ENCODE data around the gene PTPRN2.
"Not testable (repeated sequence)": the region's sequence is repeated elsewhere in the genome, so short reads cannot be mapped to it uniquely, and the experiment has no call there.

The PTPRN2 gene

GRCh38 chr7:158187694-158187994, 400.0 kb downstream of the PTPRN2 start:
- no peak for DNase-seq (ENCODE audit: low spot score)

DNA sequence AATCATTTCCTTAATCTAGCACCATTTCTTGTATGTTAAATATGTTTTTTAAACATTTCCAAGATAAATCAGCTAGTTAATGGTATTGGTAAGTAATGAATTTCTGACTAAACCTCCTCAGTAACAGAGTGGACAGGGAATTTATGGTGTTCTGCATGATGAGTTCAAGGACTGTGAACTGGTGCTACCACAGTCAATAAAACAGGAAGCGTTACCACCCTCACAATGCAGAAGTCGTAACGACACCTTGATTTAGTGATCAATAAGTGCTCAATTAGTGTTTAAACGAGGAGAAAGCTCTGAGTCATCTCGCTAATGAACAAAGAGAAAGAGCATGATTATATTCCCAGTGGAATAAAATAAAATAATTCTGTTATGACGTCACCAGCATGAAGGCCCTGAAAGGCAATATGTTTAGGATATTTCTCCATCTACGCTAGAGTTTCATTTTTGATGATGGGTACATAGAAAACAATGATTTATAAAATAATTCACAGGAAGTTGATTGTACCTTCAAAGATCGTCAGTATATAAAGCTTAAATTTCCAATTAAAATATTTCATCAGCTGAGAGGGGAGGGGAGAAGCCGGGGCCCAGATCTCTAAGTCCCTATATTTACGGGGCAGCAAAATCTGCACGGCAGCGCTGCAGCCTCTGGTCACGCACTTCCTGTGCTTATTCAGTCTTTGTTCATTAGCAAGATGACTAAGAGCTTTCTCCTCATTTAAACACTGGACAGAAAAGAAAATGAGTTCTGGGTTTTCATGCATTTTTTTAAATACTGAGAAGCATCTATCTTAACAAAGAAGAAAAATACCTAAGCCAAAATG, 400.5 kb downstream of the PTPRN2 start:
- DNase-seq (ENCODE audit: low spot score) = no peak

DNA sequence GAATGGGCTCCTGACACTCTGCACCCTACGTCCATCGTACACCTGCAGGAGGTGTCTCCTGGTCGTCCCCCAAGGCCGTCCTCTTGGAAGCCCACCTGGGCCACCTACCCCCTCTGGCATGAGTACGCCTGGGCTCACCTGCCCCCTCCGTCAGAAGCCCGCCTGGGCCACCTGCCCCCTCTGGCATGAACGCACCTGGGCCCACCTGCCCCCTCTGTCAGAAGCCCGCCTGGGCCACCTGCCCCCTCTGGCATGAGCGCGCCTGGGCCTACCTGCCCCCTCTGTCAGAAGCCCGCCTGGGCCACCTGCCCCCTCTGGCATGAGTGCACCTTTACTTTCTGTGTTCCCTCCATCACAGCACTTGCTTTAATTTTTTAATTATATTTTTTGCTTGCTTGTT, 401.2 kb downstream of the PTPRN2 start:
- DNase-seq (ENCODE audit: low spot score) = no peak

- no peak for DNase-seq (ENCODE audit: low spot score)
Measured at GRCh38 chr7:158185653-158186052, 402.0 kb downstream of the PTPRN2 start.

DNA sequence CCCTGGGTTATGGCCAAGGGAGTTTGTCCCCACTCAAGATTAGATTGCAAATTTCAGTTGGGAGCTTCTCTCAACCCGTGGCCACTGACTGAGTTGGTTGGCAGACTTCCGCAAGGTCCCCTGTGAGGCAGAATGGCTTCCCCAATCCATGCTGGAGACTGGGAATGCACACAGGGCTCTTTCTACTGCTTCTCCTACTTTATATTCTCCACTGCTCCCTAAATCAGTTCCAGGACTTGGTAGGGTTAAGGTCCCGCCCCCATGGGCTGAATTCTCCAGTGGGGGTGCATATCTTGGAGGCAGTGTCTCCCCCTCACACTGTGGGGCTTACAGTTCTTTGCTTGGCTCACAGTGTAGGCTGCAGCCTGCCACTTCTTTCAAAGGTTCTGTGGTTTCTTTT, 404.2 kb downstream of the PTPRN2 start:
- DNase-seq (ENCODE audit: low spot score) = no peak

DNA sequence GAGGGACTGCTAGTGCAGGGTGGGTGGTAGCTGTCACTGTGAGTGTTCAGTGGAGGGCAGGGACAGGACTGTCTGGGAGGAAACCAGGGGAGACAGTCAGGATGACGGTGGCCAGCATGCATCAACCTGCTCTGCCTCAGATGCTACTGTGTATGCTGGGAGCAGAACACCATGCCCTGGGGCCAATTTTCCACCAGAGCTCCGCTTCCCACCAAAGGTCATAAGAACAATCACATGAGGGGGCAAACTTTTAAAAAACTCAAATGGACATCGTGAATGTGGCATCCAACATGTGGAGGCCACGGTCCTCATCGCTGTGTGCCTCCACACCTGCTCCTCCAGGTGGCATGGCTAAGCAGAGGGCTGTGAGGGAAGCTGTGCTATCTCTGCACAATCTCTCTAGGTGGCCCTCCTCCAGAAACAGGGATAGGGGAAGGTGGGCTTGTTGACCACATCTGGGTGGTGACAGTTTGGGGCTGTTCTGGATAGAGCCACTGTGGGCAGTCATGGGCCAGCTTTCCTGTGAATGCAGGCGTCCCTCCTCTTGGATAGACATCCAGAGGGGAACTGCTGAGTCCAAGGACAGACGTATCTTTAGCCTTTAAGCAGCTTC, 411.0 kb downstream of the PTPRN2 start:
- DNase-seq (ENCODE audit: low spot score) = no peak

- no peak for DNase-seq (ENCODE audit: low spot score)
Measured at GRCh38 chr7:158175779-158176178, 411.8 kb downstream of the PTPRN2 start.

GRCh38 chr7:158174947-158175346, 412.7 kb downstream of the PTPRN2 start:
- no peak for DNase-seq (ENCODE audit: low spot score)

- DNase-seq (ENCODE audit: low spot score) = no peak
Measured at GRCh38 chr7:158167373-158167772, 420.2 kb downstream of the PTPRN2 start.

GRCh38 chr7:158166386-158167340, 421.0 kb downstream of the PTPRN2 start:
- DNase-seq (ENCODE audit: low spot score) = no peak

GRCh38 chr7:158165711-158166110, 421.9 kb downstream of the PTPRN2 start:
- no peak for DNase-seq (ENCODE audit: low spot score)

GRCh38 chr7:158164101-158165095, 423.2 kb downstream of the PTPRN2 start:
- no peak for DNase-seq (ENCODE audit: low spot score)

GRCh38 chr7:158161194-158161593, 426.4 kb downstream of the PTPRN2 start:
- DNase-seq (ENCODE audit: low spot score) = no peak

DNA sequence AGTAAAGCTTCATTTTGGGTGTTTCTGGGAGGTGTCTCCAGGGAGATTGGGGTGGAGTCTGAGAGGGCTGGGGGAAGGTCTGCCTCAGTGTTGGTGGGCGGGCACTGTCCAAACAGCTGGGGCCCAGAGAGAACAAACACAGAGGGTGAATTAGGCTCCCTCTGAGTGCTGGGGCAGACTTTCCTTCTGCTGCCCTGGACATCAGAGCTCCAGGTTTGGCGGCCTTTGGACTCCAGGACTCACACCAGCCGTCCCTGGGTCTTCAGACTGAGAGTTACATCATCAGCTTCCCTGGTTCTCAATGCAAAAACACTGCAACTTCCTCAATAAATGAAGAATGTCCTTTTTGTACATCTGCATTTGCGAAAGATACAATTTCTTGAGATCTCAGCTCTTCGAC, 427.4 kb downstream of the PTPRN2 start:
- DNase-seq (ENCODE audit: low spot score) = no peak

DNA sequence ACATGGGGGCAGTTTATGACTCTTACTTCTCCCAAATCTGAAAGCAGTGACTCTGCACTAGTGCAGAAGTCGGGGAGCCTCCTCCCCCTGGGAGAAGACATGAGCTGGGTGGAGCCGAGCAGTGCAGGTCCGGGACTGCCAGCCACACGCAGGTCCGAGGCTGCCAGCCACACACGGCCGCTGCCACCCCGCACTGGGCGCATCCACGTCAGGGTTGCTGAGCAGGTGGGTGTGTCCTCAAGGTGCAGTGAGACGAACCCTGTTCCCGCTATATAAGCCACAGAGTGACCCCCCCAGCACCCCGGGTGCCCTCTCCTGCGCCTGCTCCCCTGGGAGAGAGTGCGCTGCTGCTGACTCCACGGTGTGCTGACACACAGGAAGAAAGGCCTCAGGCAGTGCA, 430.2 kb downstream of the PTPRN2 start:
- DNase-seq (ENCODE audit: low spot score) = no peak

- DNase-seq (ENCODE audit: low spot score) = not testable (repeated sequence)
Measured at GRCh38 chr7:158151273-158151672, 436.4 kb downstream of the PTPRN2 start.

DNA sequence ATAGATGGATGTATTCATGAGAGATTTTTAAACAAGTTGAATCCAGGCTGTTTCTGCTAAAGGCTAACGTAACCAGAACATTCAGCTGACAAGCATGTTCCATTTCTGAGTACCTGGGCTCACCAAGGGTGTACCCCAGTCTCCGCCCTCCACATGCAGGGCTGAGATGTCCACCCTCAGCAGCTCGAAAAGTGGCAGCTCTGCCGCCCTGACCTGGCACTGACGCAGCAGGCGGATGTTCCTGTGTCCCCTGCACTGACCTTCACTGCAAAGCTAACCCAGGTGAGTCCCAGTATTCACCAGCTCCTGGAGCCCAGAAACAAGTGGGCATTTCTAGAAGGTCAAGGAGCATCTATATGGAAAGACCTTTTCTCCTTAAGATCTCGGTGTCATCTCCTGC, 437.4 kb downstream of the PTPRN2 start:
- DNase-seq (ENCODE audit: low spot score) = no peak

DNA sequence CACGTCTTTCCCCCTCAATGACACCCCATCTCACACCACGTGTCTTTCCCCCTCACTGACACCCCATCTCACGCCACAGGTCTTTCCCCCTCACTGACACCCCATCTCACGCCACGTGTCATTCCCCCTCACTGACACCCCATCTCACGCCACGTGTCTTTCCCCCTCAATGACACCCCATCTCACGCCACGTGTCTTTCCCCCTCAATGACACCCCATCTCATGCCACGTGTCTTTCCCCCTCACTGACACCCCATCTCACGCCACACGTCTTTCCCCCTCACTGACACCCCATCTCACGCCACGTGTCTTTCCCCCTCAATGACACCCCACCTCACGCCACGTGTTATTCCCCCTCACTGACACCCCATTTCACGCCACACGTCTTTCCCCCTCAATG, 440.2 kb downstream of the PTPRN2 start:
- not testable (repeated sequence) for DNase-seq (ENCODE audit: low spot score)

- DNase-seq (ENCODE audit: low spot score) = no peak
Measured at GRCh38 chr7:158145370-158145769, 442.3 kb downstream of the PTPRN2 start.

GRCh38 chr7:158143196-158144120, 444.2 kb downstream of the PTPRN2 start:
- DNase-seq (ENCODE audit: low spot score) = no peak
